Mononuclear cell (primary cell): ENCODE measurements around the gene HSDL1. TPM values are rescaled to one million over a fixed set of nuclear protein-coding genes. Genes with fewer than 3 reads are reported as not detected.
A peak's percentile ranks its signal among the peaks of the same experiment; 100 is the strongest.

ENCODE experiments used
- H3K27me3 ChIP-seq: 2 replicates; pipeline ENCODE4 v1.6.0; 2011; ENCODE audit warnings: low read length, control low read depth; ENCODE audit not compliant: insufficient read depth
- H3K4me1 ChIP-seq: 2 replicates; pipeline ENCODE4 v1.5.1; 2011; ENCODE audit warnings: mild to moderate bottlenecking, low read length, control low read depth; ENCODE audit not compliant: insufficient read depth
- H3K4me3 ChIP-seq: 2 replicates; pipeline ENCODE4 v1.5.1; 2011; ENCODE audit warnings: mild to moderate bottlenecking, low read length, moderate library complexity
- H3K9me3 ChIP-seq: 2 replicates; pipeline ENCODE4 v1.5.1; 2011; ENCODE audit warnings: low read depth, mild to moderate bottlenecking, control low read depth, low read length
- total RNA-seq: library from RNA; depleted of rRNA; stranded (reverse); fragments of >200 nt; gene quantifications from one replicate; pipeline ENCODE4 v1.2.3, GENCODE V29; 2012

Gene HSDL1
- total RNA-seq, 1 donor: 12.0 TPM

GRCh38 chr16:84159007-84159406 lies 14.0 kb upstream of the HSDL1 start:
- Histone ChIP-seq H3K27me3 (peaks cover 9% of the 10 kb centered on the region), H3K9me3 (no peaks in the 10 kb centered on the region), H3K4me3 (no peak overlapping the region), H3K4me1 (no peaks in the 10 kb centered on the region)

GRCh38 chr16:84156342-84156784 lies 11.4 kb upstream of the HSDL1 start:
- Histone ChIP-seq H3K4me3 (no peak overlapping the region), H3K27me3 (peaks cover 9% of the 10 kb centered on the region), H3K4me1 (no peaks in the 10 kb centered on the region), H3K9me3 (no peaks in the 10 kb centered on the region)

- H3K27me3 ChIP-seq: peaks cover 9% of the 10 kb centered on the region
These were observed 10.8 kb upstream of the HSDL1 start for GRCh38 chr16:84155771-84156170.

DNA sequence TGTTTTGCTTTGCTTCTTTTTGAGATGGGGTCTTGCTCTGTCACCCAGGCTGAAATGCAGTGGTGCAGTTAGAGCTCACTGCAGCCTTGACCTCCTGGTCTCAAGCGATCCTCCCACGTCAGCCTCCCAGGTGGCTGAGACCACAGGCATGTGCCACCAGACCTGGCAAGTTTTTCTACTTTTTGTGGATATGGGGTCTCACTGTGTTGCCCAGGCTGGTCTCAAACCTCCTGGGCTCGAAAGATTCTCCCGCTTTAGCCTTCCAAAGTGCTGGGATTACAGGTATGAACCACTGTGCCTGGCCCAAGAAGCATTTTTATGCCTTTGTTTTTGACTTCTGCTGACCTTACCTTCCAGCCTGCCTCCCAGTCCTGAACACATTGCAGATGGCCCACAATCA lies 10.2 kb upstream of the HSDL1 start:
- Histone ChIP-seq H3K4me3 (no peak overlapping the region), H3K4me1 (no peaks in the 10 kb centered on the region), H3K27me3 (peaks cover 9% of the 10 kb centered on the region), H3K9me3 (no peaks in the 10 kb centered on the region)

More at GRCh38 chr16:84155771-84156170, 10.8 kb upstream of the HSDL1 start:
- no peak overlapping the region for H3K4me3 ChIP-seq
- H3K9me3 ChIP-seq: no peaks in the 10 kb centered on the region
- no peaks in the 10 kb centered on the region for H3K4me1 ChIP-seq

DNA sequence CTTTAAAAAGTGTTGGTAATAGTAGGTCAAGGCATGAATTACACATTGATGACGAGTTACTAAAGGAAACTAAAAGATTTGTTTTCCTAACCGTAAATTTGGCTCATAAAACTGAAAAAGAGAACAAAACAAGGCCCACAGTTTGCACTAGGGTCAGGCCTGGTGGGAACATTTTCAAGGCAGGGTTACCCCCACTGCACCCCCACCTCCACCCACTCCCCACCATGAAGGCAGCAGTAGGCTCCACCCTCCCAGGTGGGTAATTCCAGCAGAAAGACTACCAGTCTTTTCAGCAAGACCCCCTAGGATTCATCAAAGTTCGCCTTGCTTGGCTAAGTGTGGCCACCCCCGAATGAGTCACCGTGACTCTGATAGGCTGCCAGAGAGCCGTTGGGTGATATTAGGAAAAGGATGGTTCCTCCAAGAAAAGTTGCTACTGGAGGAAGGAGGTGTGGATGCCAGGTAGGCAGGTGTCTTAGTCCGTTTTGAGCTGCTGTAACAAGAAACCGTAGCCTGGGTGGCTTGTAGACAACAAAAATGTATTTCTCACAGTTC lies 8.8 kb upstream of the HSDL1 start:
- Histone ChIP-seq H3K27me3 (no peaks in the 10 kb centered on the region), H3K4me3 (no peak overlapping the region), H3K9me3 (no peaks in the 10 kb centered on the region), H3K4me1 (no peaks in the 10 kb centered on the region)

GRCh38 chr16:84150926-84151325 lies 5.9 kb upstream of the HSDL1 start:
- Histone ChIP-seq H3K27me3 (peaks cover 4% of the 10 kb centered on the region), H3K4me3 (no peak overlapping the region), H3K9me3 (no peaks in the 10 kb centered on the region)

GRCh38 chr16:84144209-84144858 lies 643 bp downstream of the HSDL1 start:
- peaks cover 9% of the 10 kb centered on the region for H3K4me1 ChIP-seq
- peak overlapping the region; percentile 58 for H3K4me3 ChIP-seq
- no peaks in the 10 kb centered on the region for H3K9me3 ChIP-seq
- peaks cover 4% of the 10 kb centered on the region for H3K27me3 ChIP-seq

More at GRCh38 chr16:84150926-84151325, 5.9 kb upstream of the HSDL1 start:
- H3K4me1 ChIP-seq: no peaks in the 10 kb centered on the region

DNA sequence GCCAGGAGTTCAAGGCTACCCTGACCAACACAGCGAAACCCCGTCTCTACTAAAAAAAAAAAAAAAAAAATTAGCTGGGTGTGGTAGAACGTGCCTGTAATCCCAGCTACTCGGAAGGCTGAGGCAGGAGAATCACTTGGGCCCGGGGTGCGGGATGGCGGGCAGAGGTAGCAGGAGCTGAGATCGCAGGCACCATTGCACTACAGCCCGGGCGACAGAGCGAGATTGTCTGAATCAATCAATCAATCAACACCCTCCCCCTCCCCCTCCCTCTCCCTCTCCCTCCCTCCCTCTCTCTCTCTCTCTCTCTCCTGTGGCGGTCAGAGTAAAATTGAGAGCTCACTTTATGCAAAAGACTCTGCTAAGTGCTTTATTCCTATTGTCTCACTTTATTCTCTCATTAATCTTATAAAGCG lies 1.2 kb downstream of the HSDL1 start:
- Histone ChIP-seq H3K4me1 (peaks cover 9% of the 10 kb centered on the region), H3K4me3 (no peak overlapping the region), H3K9me3 (no peaks in the 10 kb centered on the region), H3K27me3 (peaks cover 4% of the 10 kb centered on the region)

- no peak overlapping the region for H3K4me3 ChIP-seq
- H3K9me3 ChIP-seq: no peaks in the 10 kb centered on the region
These were observed 1.9 kb downstream of the HSDL1 start for GRCh38 chr16:84143081-84143480.

DNA sequence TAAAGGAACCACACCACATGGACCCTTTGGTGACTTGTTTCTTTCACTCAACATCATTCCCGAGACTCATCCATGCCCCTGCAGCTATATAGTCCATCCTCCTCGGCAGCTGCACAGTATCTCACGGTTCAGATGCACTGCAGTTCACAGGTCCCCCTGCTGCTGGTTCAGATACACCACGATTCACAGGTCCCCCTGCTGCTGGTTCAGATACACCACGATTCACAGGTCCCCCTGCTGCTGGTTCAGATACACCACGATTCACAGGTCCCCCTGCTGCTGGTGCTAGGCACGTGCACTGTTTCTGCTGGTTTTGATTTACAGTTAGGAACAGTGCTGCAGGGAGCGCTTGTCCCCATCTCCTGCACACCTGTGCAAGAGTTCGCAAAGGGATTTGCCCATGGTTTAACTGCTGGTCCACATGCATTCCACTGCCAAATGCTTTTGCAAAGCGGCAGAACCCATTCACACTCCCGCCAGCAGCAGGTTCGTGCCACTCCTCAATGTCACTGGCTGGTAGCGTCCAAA lies 3.8 kb downstream of the HSDL1 start:
- Histone ChIP-seq H3K4me1 (peaks cover 9% of the 10 kb centered on the region), H3K27me3 (no peaks in the 10 kb centered on the region), H3K4me3 (no peak overlapping the region), H3K9me3 (no peaks in the 10 kb centered on the region)

More at GRCh38 chr16:84143081-84143480, 1.9 kb downstream of the HSDL1 start:
- H3K27me3 ChIP-seq: peaks cover 4% of the 10 kb centered on the region
- peaks cover 9% of the 10 kb centered on the region for H3K4me1 ChIP-seq

DNA sequence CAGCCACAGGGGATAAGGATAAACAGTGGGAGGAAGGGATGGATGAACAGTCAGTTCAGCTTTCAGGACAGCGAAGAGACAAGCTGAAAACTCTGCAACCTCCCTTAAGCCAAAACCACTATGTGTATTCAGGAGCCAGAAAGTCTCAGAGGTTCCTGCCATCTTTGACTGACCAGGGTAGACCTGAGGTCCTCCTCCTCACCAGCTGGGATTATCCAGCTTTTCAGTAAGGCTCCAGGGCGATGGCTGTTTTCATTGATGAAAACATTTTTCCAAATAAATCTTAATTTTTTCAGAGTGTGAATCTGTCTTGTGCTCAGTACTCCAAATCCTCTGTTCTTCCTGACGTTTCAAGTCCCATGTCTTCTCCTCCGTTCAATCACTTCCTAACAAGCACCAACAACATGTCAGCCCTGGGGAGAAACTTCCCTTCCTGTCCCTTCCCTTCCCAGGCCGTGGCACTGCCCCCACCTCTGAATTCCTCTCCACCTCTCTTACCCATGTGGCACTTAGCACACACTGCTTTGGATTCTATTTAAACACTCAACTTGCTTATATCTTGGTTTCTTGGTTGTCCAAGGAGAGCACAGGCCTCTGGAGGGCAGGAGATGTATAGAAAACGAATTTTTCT lies 5.2 kb downstream of the HSDL1 start:
- no peaks in the 10 kb centered on the region for H3K9me3 ChIP-seq
- no peak overlapping the region for H3K4me3 ChIP-seq
- no peaks in the 10 kb centered on the region for H3K27me3 ChIP-seq
- peaks cover 5% of the 10 kb centered on the region for H3K4me1 ChIP-seq

DNA sequence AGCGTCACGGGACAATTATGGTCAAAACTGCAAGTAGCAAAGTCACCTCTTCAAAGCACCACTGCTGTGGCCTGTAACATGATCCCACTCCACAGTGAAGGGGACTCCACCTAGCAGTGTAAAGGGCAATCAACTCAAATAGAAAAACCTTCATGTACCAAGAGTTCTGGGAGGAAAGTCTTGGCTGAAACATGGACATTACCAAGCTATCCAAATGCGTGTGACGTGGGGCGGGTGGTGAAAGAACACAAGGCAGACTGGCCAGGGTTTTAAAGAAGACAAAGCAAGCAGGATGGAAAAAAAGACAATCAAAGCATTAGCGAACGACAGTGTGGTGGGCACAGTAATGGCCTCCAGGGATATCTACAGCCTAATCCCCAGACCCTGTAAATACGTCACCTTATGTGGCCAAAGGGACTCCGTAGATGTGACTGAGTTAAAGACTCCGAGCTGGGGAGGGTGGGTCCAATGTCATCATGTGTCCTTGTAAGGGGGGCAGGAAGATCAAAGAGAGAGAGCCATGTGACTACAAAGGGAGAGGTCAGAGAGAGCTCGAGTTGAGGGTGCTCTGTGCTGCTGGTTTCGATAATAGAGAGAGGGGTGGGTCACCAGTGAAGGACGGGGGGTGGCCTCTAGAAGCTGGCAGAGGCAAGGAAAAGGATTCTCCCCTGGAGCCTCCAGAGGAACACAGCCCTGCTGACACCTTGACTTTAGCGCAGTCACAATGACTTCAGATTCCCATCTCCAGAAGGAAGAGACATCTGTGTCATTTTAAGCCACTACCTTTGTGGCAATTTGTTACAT lies 6.0 kb downstream of the HSDL1 start:
- H3K4me1 ChIP-seq: peaks cover 2% of the 10 kb centered on the region
- H3K4me3 ChIP-seq: no peak overlapping the region
- H3K27me3 ChIP-seq: no peaks in the 10 kb centered on the region
- no peaks in the 10 kb centered on the region for H3K9me3 ChIP-seq

DNA sequence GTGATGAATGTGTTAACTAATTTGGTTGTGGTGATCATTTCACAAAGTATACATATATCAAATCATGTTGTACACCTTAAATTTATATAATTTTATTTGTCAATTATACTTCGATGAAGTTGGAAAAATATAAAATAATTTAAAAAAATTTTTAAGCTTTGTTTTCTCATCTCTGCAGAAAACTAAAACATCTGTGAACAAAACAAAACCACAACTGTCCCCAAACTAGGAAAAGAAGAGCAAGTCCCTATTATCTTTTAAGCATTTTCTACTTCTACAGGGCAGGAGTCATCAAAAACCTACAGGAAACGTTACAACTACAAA lies 6.5 kb downstream of the HSDL1 start:
- Histone ChIP-seq H3K27me3 (no peaks in the 10 kb centered on the region), H3K4me1 (no peaks in the 10 kb centered on the region), H3K9me3 (no peaks in the 10 kb centered on the region), H3K4me3 (no peak overlapping the region)

DNA sequence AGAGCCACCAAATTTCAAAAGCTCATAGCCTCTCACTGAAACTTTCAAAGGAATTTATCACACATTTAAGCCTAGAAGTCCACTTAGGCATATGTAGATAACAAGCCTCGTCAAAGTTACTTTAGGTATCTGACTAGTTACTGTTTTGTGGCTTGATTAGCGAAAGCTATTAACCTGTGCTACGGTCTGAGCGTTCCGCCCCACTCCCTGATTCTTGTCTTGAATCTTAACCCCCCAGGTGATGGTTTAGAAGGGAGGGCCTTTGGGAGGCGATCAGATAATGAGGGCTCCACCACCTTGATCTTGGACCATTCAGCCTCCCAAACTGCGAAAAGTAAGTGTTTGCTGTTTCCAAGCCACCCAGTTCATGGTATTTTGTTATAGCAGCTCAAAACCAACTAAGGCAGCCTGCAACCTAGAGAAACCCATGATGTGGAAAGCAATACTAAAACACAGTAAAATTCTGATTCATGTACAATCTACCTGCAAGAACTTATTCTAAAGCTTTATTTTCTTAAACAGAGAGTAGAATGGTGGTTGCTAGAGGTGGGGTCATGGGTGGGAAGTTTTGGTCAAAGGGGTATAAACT lies 7.1 kb downstream of the HSDL1 start:
- no peak overlapping the region for H3K4me3 ChIP-seq
- no peaks in the 10 kb centered on the region for H3K27me3 ChIP-seq
- no peaks in the 10 kb centered on the region for H3K4me1 ChIP-seq

GRCh38 chr16:84137287-84137686 lies 7.7 kb downstream of the HSDL1 start:
- Histone ChIP-seq H3K4me3 (no peak overlapping the region), H3K4me1 (no peaks in the 10 kb centered on the region), H3K27me3 (no peaks in the 10 kb centered on the region), H3K9me3 (no peaks in the 10 kb centered on the region)

More for the DNA sequence above, 7.1 kb downstream of the HSDL1 start:
- H3K9me3 ChIP-seq: no peaks in the 10 kb centered on the region
